ENCODE data around the gene ARNT2.

Gene ARNT2

DNA sequence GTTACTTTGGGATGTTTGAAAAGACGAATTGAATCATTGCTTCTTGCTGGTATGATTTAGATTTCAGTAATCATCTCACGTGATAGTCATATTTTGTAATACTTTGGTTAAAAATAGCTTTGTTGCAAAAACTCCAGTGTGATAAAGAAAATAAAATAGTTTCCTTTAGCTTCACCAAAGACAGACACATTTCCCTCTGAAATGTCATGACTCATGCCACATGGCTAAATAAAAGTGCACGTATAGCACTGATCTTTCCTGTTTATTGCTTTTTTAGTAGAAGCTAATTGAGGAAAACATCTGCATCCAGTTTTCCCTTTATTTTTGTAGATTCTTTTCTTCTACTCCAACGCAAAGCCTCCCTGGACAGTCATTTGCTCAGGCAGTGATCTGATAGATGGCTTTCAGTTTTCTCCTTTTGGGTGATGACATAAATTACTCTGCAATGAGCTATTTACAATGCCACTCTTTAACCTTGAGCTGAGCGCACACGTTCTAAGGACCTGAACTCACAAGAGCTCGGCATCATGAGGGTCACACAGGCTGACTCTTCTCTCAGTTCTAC lies 84.9 kb downstream of the ARNT2 start:
- no peak for DNase-seq (ENCODE audit: low read depth in 2 of 3, low spot score in 2 of 3)

DNA sequence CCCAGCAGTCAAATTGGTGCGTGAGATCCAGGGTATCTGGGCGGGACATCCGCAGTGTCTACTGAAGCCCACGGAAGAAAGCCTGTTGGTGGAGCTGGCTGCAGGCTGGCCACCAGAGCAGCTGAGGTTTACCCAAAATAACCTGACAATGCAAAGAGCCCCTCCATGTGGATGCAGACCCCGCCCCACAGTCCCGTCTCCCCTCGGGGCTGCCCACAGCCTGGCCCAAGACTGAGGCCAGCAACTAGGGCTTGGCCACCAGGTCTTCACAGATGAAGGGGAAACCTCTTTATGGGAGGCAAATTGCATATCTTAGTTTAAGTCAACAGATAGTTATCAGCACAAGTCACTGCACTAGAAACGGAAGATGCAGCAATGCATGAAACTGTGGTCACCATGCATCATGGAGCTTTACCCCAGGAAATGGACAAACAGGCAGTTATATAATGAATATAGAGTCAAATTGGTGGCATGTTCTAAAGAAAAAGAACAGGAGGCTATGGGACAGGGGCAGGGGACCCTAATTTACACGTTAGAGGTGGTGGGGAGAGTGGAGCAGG lies 86.3 kb downstream of the ARNT2 start:
- no peak for DNase-seq (ENCODE audit: low read depth in 2 of 3, low spot score in 2 of 3)

- no peak for DNase-seq (ENCODE audit: low read depth in 2 of 3, low spot score in 2 of 3)
Measured at GRCh38 chr15:80491163-80491847, 87.1 kb downstream of the ARNT2 start.

DNA sequence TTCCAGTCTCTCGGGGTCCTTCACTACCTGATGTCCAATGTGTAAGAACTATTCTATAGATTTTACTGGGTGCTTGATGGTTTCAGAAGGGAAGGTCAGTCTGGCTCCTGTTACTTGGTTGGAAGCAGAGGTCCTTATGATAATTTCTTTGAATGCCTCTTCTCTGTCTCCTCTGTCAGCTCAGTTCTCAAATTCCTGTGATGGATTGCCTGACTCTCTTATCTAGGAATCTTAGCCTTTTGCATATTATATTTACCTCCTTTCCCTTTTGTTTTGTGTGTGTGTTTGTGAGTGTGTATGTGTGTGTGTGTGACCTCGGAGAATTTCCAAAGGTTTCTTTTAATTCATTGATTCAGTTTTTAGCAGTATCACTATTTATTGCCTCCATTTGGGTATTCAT lies 88.2 kb downstream of the ARNT2 start:
- no peak for DNase-seq (ENCODE audit: low read depth in 2 of 3, low spot score in 2 of 3)

GRCh38 chr15:80492874-80493273 lies 88.7 kb downstream of the ARNT2 start:
- no peak for DNase-seq (ENCODE audit: low read depth in 2 of 3, low spot score in 2 of 3)

DNA sequence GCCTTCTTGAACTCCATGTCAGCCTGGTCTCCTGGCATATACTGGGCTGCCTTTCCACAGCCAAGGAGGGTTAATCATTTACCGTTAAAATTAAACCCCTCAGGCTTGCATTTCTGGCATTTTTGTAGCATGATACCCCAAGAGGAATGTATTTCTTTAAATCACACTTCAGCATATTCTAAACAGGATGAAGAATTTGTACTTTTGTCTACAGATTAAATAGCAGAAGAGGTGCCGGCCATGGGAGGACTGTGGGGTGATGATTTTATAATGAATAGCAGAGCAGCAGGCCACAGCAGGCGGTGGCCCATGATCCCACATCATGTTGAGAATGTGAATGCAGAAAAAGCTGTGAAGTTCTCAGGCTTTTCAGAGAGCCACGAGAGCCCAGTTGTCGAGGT lies 90.2 kb downstream of the ARNT2 start:
- DNase-seq (ENCODE audit: low read depth in 2 of 3, low spot score in 2 of 3) = no peak

- no peak for DNase-seq (ENCODE audit: low read depth in 2 of 3, low spot score in 2 of 3)
Measured at GRCh38 chr15:80494756-80495155, 90.6 kb downstream of the ARNT2 start.

DNA sequence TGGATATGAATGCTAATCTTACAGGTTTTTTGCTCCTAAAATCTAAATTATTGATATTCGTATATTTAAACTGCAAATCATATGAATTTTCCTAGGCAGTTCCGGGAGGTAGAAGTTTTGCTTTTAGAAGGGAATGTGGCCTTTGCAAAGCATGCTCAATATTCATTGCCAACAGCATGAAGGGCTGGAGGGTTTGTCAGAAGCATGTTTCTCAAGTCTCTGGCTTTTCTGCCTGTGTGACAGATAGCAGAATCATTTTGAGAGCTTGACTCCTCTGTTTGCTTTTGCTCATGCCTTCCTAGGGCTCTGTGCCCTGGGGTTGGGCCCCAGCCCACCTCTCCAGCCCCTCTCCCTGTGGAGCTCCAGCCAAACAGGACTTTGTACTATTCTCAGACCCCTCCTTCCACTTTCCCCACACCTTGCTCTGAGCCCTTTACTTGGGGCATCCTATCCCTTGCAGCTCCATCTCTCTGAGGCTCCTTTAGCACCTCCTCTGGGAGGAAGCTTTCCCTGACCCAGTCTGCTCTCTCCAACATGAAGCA lies 91.3 kb downstream of the ARNT2 start:
- DNase-seq (ENCODE audit: low read depth in 2 of 3, low spot score in 2 of 3) = no peak

- no peak for DNase-seq (ENCODE audit: low read depth in 2 of 3, low spot score in 2 of 3)
Measured at GRCh38 chr15:80496096-80496495, 91.9 kb downstream of the ARNT2 start.

DNA sequence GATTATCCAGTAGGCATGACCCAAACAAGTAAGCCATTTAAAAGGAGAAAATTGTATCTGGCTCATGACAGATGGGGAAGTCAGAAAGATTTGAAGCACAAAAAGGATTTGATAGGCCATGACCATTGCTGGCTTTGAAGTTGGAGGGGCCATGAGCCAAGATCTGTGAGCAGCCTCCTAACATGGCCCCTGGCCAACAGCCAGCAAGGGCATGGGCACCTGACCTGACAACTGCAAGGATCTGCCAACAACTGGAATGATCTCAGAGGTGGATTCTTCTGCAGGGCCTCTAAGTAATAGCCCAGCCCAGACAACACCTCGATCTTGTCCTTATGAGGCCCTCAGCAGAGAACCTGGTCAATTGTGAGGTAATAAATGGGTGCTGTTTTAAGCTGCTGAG lies 93.0 kb downstream of the ARNT2 start:
- DNase-seq (ENCODE audit: low read depth in 2 of 3, low spot score in 2 of 3) = no peak

- DNase-seq (ENCODE audit: low read depth in 2 of 3, low spot score in 2 of 3) = no peak
Measured at GRCh38 chr15:80498652-80499051, 94.5 kb downstream of the ARNT2 start.

- no peak for DNase-seq (ENCODE audit: low read depth in 2 of 3, low spot score in 2 of 3)
Measured at GRCh38 chr15:80500021-80500420, 95.8 kb downstream of the ARNT2 start.

- DNase-seq (ENCODE audit: low read depth in 2 of 3, low spot score in 2 of 3) = no peak
Measured at GRCh38 chr15:80501476-80501875, 97.3 kb downstream of the ARNT2 start.

GRCh38 chr15:80502782-80503181 lies 98.6 kb downstream of the ARNT2 start:
- no peak for DNase-seq (ENCODE audit: low read depth in 2 of 3, low spot score in 2 of 3)

- DNase-seq (ENCODE audit: low read depth in 2 of 3, low spot score in 2 of 3) = no peak
Measured at GRCh38 chr15:80503319-80503952, 99.3 kb downstream of the ARNT2 start.

GRCh38 chr15:80504931-80505330 lies 100.7 kb downstream of the ARNT2 start:
- no peak for DNase-seq (ENCODE audit: low read depth in 2 of 3, low spot score in 2 of 3)

- DNase-seq (ENCODE audit: low read depth in 2 of 3, low spot score in 2 of 3) = no peak
Measured at GRCh38 chr15:80506286-80506893, 102.2 kb downstream of the ARNT2 start.

DNA sequence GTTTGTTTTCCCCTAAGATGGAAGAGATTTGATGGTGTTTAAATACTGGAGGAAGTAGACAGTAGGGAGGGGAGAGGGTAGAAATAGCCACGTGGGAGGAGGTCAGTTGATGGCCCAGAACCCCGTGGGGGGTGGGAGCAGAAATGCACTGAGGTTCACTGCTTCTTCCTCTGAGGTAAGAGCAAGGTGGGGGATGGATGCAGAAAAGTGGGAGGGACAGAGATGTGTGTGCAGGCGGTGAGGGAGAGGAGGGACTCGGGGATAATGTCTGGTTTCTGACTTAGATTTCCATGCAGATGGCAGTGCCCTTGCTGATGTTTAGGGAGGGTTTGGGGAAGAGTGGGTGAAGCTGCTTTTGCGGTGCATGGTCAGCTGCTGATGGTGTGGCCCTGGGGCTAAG lies 102.9 kb downstream of the ARNT2 start:
- no peak for DNase-seq (ENCODE audit: low read depth in 2 of 3, low spot score in 2 of 3)

DNA sequence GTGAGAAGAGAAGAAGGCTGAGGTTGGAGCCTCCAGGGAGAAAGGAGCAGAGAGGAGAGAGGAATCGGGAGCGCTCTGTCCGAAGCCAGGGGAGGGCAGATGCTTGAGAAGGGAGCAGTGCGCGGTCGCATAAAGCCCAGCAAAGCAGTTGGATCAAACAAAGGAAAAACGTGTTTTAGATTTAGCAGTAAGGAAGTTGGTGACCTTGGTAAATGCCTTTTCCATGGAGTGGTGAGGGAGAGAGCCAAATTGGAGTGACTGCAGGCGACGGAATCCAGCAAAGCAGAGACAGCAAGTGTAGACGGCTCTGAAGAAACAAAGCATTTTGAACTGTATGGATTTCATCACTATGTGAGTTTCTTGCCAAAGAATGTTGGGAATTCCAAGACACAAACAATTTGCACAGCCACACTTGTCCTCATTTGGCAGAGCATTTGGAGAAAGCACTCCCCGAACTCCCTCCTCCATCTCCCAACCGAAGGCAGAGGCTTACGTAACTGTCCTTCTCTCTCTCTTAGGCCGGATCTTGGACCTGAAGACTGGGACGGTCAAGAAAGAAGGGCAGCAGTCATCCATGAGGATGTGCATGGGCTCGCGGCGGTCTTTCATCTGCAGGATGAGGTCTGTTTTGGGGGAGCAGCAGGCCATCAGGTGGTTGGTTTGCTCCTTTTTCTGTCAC lies 103.6 kb downstream of the ARNT2 start:
- no peak for DNase-seq (ENCODE audit: low read depth in 2 of 3, low spot score in 2 of 3)

DNA sequence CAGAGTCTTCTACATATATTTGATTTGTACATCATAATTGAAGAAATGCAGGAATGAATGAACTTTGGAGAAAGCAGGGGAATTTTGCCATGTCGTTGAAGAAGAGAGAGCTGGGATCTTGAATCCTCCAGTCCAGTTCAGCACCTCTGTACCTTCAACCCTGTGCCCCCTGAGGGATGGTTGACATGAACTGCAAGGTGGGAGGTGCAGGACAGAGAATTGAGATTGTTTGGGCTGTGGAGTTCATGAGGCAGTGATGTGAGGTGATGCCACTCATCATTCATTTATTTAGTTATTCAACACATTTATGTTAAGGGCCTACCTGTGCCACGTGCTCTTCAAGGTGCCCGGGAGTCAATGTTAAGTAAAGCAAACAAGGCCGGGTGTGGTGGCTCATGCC lies 104.6 kb downstream of the ARNT2 start:
- no peak for DNase-seq (ENCODE audit: low read depth in 2 of 3, low spot score in 2 of 3)

DNA sequence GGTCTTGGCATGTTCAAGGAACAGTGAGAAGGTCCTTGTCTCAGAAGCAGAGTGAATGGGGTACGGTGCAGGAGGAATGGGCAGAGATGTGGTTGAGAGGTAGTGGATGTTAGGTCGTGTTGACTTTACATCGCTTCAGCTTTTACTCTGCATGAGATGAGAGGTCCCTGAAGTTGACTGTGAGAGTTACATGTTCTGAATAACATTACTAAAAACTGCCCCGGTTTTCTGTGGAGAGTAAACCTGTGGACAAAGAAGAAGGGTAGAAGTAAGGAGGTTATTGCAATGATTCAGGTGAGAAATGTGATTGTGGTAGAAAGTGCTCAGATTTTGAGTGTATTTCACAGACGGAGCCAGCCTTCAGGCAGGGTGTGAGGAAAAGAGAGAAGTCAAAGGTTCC lies 105.6 kb downstream of the ARNT2 start:
- no peak for DNase-seq (ENCODE audit: low read depth in 2 of 3, low spot score in 2 of 3)

Measured in activated CD8-positive, alpha-beta memory T cell treated with anti-CD3 and anti-CD28 coated beads for 48 hours (primary cell).